WTC11 (cell line): Measurements from ENCODE around the gene ARMC6. TPM values are rescaled to one million over a fixed set of nuclear protein-coding genes. Genes with fewer than 3 reads are reported as not detected.

Source experiments
- ATAC-seq: fragments of 200-7000 bp; cut with Tn5 transposase; 2 replicates; pipeline ENCODE4 v1.10.0; 2021; ENCODE audit warnings: mild to moderate bottlenecking, moderate library complexity
- CTCF ChIA-PET: fragments of 300-600 bp; sonication (Branson Sonifier 250); formaldehyde crosslinking; loops from one replicate; lab custom pipeline; 2021; ENCODE audit warnings: antibody characterized with exemption; lab: Charles Lee
- POLR2A ChIA-PET: fragments of 350-600 bp; sonication (Branson Sonifier 250); formaldehyde crosslinking; loops from one replicate; lab custom pipeline; 2021; ENCODE audit warnings: antibody characterized with exemption; lab: Charles Lee
- DNase-seq: peaks from one replicate; pipeline ENCODE4 v3.0.0; 2021; ENCODE audit warnings: low spot score
- H3K27ac Mint-ChIP-seq: 2 replicates; pipeline ENCODE4 v1.8.0; 2021; ENCODE audit warnings: mixed read lengths
- H3K27me3 Mint-ChIP-seq: 2 replicates; pipeline ENCODE4 v1.8.0; 2021; ENCODE audit warnings: low read depth, mild to moderate bottlenecking, moderate library complexity, mixed read lengths
- H3K36me3 Mint-ChIP-seq: 2 replicates; pipeline ENCODE4 v1.8.0; 2021; ENCODE audit warnings: mixed read lengths
- H3K4me1 Mint-ChIP-seq: 2 replicates; pipeline ENCODE4 v1.8.0; 2022; ENCODE audit warnings: mixed read lengths
- H3K4me3 Mint-ChIP-seq: 2 replicates; pipeline ENCODE4 v1.8.0; 2021; ENCODE audit warnings: mild to moderate bottlenecking, moderate library complexity, mixed read lengths
- H3K9me3 Mint-ChIP-seq: 2 replicates; pipeline ENCODE4 v1.8.0; 2021; ENCODE audit warnings: mixed read lengths
- ARID4B ChIP-seq: sonication (generic); formaldehyde crosslinking; IDR thresholded peaks from 2 replicates; pipeline ENCODE4 v1.8.0; 2023; ENCODE audit warnings: missing genetic modification reagents, mild to moderate bottlenecking, borderline replicate concordance
- ATF1 ChIP-seq: sonication (generic); formaldehyde crosslinking; IDR thresholded peaks from 2 replicates; pipeline ENCODE4 v1.8.1; 2023; ENCODE audit warnings: mild to moderate bottlenecking, moderate library complexity, missing genetic modification reagents
- ERG ChIP-seq: fragments of 250-450 bp; sonication (Bioruptor Pico); IDR thresholded peaks from 2 replicates; pipeline ENCODE4 v1.8.0; 2021; ENCODE audit warnings: mild to moderate bottlenecking
- FOXK1 ChIP-seq: sonication (generic); formaldehyde crosslinking; IDR thresholded peaks from 2 replicates; pipeline ENCODE4 v1.8.0; 2022; ENCODE audit warnings: mild to moderate bottlenecking, moderate library complexity, missing genetic modification reagents
- GABPB1 ChIP-seq: sonication (generic); formaldehyde crosslinking; IDR thresholded peaks from 2 replicates; pipeline ENCODE4 v1.8.1; 2023; ENCODE audit warnings: mild to moderate bottlenecking, missing genetic modification reagents
- IRF2 ChIP-seq: sonication (generic); formaldehyde crosslinking; IDR thresholded peaks from 2 replicates; pipeline ENCODE4 v1.8.0; 2022; ENCODE audit warnings: low read depth, missing genetic modification reagents, borderline replicate concordance
- KAT7 ChIP-seq: sonication (generic); formaldehyde crosslinking; IDR thresholded peaks from 2 replicates; pipeline ENCODE4 v1.8.1; 2023; ENCODE audit warnings: missing genetic modification reagents, mild to moderate bottlenecking, borderline replicate concordance
- NR1H2 ChIP-seq: sonication (generic); formaldehyde crosslinking; IDR thresholded peaks from 2 replicates; pipeline ENCODE4 v1.9.0; 2021; ENCODE audit warnings: mild to moderate bottlenecking, moderate library complexity, missing genetic modification reagents
- ZBTB21 ChIP-seq: sonication (generic); formaldehyde crosslinking; IDR thresholded peaks from 2 replicates; pipeline ENCODE4 v1.8.1; 2023; ENCODE audit warnings: mild to moderate bottlenecking, missing genetic modification reagents, borderline replicate concordance
- ZNF121 ChIP-seq: sonication (generic); formaldehyde crosslinking; IDR thresholded peaks from 2 replicates; pipeline ENCODE4 v1.8.0; 2023; ENCODE audit warnings: missing genetic modification reagents
- total RNA-seq: library from RNA; stranded (reverse); gene quantifications from 3 replicates; pipeline ENCODE4 v1.2.3, GENCODE V29; 2021
- TF ChIP-seq, protein P1 (sequence below): sonication (generic); formaldehyde crosslinking; IDR thresholded peaks from 2 replicates; pipeline ENCODE4 v1.8.1; 2023; ENCODE audit warnings: mild to moderate bottlenecking, missing genetic modification reagents, moderate library complexity
- TF ChIP-seq, protein P2 (sequence below): sonication (generic); formaldehyde crosslinking; IDR thresholded peaks from 2 replicates; pipeline ENCODE4 v1.8.0; 2022; ENCODE audit warnings: mild to moderate bottlenecking, missing genetic modification reagents
- TF ChIP-seq, protein P3 (sequence below): sonication (generic); formaldehyde crosslinking; IDR thresholded peaks from 2 replicates; pipeline ENCODE4 v1.8.1; 2023; ENCODE audit warnings: mild to moderate bottlenecking, missing genetic modification reagents

The ARMC6 gene
- total RNA-seq, 1 experiment from 2014 or later: 58.8 TPM

- TF ChIP-seq ERG (CRISPR knock-in tag): no peak
- TF ChIP-seq ZBTB21: no peak
- TF ChIP-seq, protein P1, sequence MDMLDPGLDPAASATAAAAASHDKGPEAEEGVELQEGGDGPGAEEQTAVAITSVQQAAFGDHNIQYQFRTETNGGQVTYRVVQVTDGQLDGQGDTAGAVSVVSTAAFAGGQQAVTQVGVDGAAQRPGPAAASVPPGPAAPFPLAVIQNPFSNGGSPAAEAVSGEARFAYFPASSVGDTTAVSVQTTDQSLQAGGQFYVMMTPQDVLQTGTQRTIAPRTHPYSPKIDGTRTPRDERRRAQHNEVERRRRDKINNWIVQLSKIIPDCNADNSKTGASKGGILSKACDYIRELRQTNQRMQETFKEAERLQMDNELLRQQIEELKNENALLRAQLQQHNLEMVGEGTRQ (CRISPR knock-in tag): no peak
- TF ChIP-seq KAT7 (CRISPR knock-in tag): no peak
- TF ChIP-seq IRF2 (CRISPR knock-in tag): no peak
- TF ChIP-seq, protein P2, sequence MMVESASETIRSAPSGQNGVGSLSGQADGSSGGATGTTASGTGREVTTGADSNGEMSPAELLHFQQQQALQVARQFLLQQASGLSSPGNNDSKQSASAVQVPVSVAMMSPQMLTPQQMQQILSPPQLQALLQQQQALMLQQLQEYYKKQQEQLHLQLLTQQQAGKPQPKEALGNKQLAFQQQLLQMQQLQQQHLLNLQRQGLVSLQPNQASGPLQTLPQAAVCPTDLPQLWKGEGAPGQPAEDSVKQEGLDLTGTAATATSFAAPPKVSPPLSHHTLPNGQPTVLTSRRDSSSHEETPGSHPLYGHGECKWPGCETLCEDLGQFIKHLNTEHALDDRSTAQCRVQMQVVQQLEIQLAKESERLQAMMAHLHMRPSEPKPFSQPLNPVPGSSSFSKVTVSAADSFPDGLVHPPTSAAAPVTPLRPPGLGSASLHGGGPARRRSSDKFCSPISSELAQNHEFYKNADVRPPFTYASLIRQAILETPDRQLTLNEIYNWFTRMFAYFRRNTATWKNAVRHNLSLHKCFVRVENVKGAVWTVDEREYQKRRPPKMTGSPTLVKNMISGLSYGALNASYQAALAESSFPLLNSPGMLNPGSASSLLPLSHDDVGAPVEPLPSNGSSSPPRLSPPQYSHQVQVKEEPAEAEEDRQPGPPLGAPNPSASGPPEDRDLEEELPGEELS (CRISPR knock-in tag): no peak
- no peak for TF ChIP-seq NR1H2 (CRISPR knock-in tag)
- no peak for TF ChIP-seq ARID4B (CRISPR knock-in tag)
- TF ChIP-seq, protein P3, sequence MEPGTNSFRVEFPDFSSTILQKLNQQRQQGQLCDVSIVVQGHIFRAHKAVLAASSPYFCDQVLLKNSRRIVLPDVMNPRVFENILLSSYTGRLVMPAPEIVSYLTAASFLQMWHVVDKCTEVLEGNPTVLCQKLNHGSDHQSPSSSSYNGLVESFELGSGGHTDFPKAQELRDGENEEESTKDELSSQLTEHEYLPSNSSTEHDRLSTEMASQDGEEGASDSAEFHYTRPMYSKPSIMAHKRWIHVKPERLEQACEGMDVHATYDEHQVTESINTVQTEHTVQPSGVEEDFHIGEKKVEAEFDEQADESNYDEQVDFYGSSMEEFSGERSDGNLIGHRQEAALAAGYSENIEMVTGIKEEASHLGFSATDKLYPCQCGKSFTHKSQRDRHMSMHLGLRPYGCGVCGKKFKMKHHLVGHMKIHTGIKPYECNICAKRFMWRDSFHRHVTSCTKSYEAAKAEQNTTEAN (CRISPR knock-in tag): no peak
- TF ChIP-seq FOXK1 (CRISPR knock-in tag): no peak
- no peak for TF ChIP-seq ZNF121 (CRISPR knock-in tag)
- TF ChIP-seq ATF1 (CRISPR knock-in tag): no peak
These were observed 7.0 kb upstream of the ARMC6 start (continued) for GRCh38 chr19:19026299-19026971.

- no peak for TF ChIP-seq GABPB1 (CRISPR knock-in tag)
- ATAC-seq: no peak
- DNase-seq: no peak
- ChIA-PET POLR2A (interaction anchor here (0.6 kb wide), 1 partner anchor 1336 kb away, joined by 3 read pairs; no protein-coding TSS in a partner anchor), CTCF (interaction anchor here (0.6 kb wide), 1 partner anchor 39 kb away, joined by 5 read pairs; no protein-coding TSS in a partner anchor)
- H3K4me3 Mint-ChIP-seq: no peak overlapping the region
- no peaks in the 10 kb centered on the region for H3K27me3 Mint-ChIP-seq
- peaks cover 5% of the 10 kb centered on the region for H3K4me1 Mint-ChIP-seq
- H3K36me3 Mint-ChIP-seq: peaks cover 80% of the 10 kb centered on the region
- H3K27ac Mint-ChIP-seq: no peak overlapping the region
- no peaks in the 10 kb centered on the region for H3K9me3 Mint-ChIP-seq
These were observed 6.2 kb upstream of the ARMC6 start for GRCh38 chr19:19027228-19027627.
